CD8-positive, alpha-beta memory T cell (primary cell): ENCODE data around the gene SAPCD2. TPM values are rescaled to one million over a fixed set of nuclear protein-coding genes. Genes with fewer than 3 reads are reported as not detected.
A peak's percentile ranks its signal among the peaks of the same experiment; 100 is the strongest.

Experiments
- CTCF ChIA-PET: fragments of 350-600 bp; sonication (Branson Sonifier 250); formaldehyde crosslinking; loops from one replicate; lab custom pipeline; 2021; ENCODE audit warnings: antibody characterized with exemption; lab: Charles Lee
- POLR2A ChIA-PET: fragments of 350-600 bp; sonication (Branson Sonifier 250); formaldehyde crosslinking; loops from one replicate; lab custom pipeline; 2021; ENCODE audit warnings: antibody characterized with exemption; lab: Charles Lee
- DNase-seq, 5 donors: peaks; one replicate each; pipeline versions ENCODE4 v3.0.0 to v3.0.0-alpha.2; 2020 to 2022; ENCODE audit warnings: mixed read lengths in 1 of 5
- H3K27ac ChIP-seq: one replicate; pipeline ENCODE4 v1.7.0; 2013; ENCODE audit warnings: low read depth, mild to moderate bottlenecking, low read length, moderate library complexity
- H3K27me3 ChIP-seq: 2 replicates; pipeline ENCODE4 v1.7.0; 2013; ENCODE audit warnings: low read length, mild to moderate bottlenecking; ENCODE audit not compliant: insufficient read depth, poor library complexity, severe bottlenecking
- H3K36me3 ChIP-seq: 2 replicates; pipeline ENCODE4 v1.7.0; 2013; ENCODE audit warnings: mild to moderate bottlenecking, low read length, moderate library complexity; ENCODE audit not compliant: insufficient read depth
- H3K4me1 ChIP-seq: 2 replicates; pipeline ENCODE4 v1.7.0; 2013; ENCODE audit warnings: mild to moderate bottlenecking, low read length, moderate library complexity; ENCODE audit not compliant: insufficient read depth
- H3K4me3 ChIP-seq: 2 replicates; pipeline ENCODE4 v1.7.0; 2013; ENCODE audit warnings: mild to moderate bottlenecking, low read length
- H3K9me3 ChIP-seq: 2 replicates; pipeline ENCODE4 v1.7.0; 2013; ENCODE audit warnings: mild to moderate bottlenecking, low read length
- H3K27ac Mint-ChIP-seq, 8 donors: one replicate each; pipeline ENCODE4 v1.8.0; 2020 to 2021; ENCODE audit warnings: mixed read lengths in 8 of 8, mild to moderate bottlenecking in 6 of 8, inconsistent platforms in 3 of 8, moderate library complexity in 3 of 8
- H3K27me3 Mint-ChIP-seq, 2 donors: one replicate each; pipeline ENCODE4 v1.8.0; 2020 to 2021; ENCODE audit warnings: mixed read lengths in 2 of 2, mild to moderate bottlenecking in 1 of 2, moderate library complexity in 1 of 2
- H3K36me3 Mint-ChIP-seq, 3 donors: one replicate each; pipeline ENCODE4 v1.8.0; 2020 to 2021; ENCODE audit warnings: mixed read lengths in 3 of 3, inconsistent platforms in 1 of 3, mild to moderate bottlenecking in 1 of 3
- H3K4me1 Mint-ChIP-seq, 3 donors: one replicate each; pipeline ENCODE4 v1.8.0; 2020 to 2021; ENCODE audit warnings: mixed read lengths in 3 of 3, inconsistent platforms in 1 of 3, mild to moderate bottlenecking in 1 of 3
- H3K4me3 Mint-ChIP-seq, 7 donors: one replicate each; pipeline ENCODE4 v1.8.0; 2020 to 2021; ENCODE audit warnings: mixed read lengths in 7 of 7, mild to moderate bottlenecking in 6 of 7, moderate library complexity in 4 of 7, inconsistent platforms in 2 of 7
- H3K9me3 Mint-ChIP-seq, 5 donors: one replicate each; pipeline ENCODE4 v1.8.0; 2020 to 2022; ENCODE audit warnings: mixed read lengths in 5 of 5, mild to moderate bottlenecking in 3 of 5, moderate library complexity in 2 of 5, inconsistent platforms in 1 of 5
- polyA plus RNA-seq: library from polyadenylated mRNA; unstranded; fragments of 300-500 nt; fragmentation: Illumina TruSeq; gene quantifications from one replicate; pipeline ENCODE4 v1.2.3, GENCODE V29; 2021
- total RNA-seq, 2 experiments: library from RNA; stranded (reverse); gene quantifications; one replicate each; pipeline ENCODE4 v1.2.3, GENCODE V29; 2021

SAPCD2 gene
- total and polyA plus RNA-seq, 3 experiments from 2014 or later = 0.15 to 12.7 (median 11.5) TPM

DNA sequence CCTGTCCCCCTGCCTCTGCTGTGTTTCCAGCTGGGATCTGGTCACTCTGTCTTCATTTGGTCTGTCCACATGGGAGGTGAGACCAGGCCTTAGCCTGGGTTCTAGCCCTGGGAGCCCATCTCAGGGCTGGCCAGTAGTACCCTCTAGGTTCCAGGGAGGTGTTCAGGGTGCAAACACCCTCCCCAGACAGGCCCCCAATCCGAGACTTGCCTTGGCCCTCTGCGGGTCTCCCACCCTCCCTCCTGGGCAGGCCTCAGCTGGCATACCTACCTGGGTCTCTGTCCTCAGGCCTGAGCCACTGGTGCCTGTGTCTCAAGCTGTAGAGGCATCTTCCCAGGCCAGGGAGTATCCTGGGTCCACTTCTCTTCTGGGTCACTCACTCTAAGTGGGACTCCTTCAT lies 925 bp upstream of the SAPCD2 start:
- H3K4me3 ChIP-seq = peak overlapping the region; percentile 39
- Mint-ChIP-seq H3K27ac (peak overlapping the region in 4 of 8 donors; percentile 28 to 89 (median 75)), H3K4me3 (peak overlapping the region; percentile 66 to 88 (median 76)), H3K9me3 (no peaks in the 10 kb centered on the region), H3K4me1 (peaks cover 6 to 19% (median 12%) of the 10 kb centered on the region in 3 donors), H3K36me3 (no peaks in the 10 kb centered on the region), H3K27me3 (peaks cover 3 to 4% of the 10 kb centered on the region in 2 donors)
- no peaks in the 10 kb centered on the region for H3K27me3 ChIP-seq
- H3K36me3 ChIP-seq = no peaks in the 10 kb centered on the region
- peak overlapping the region; percentile 65 for H3K27ac ChIP-seq
- CTCF ChIA-PET = interaction anchor here (1.0 to 2.8 kb wide), 8 partner anchors 13 to 156 kb away, joined by 3 to 15 read pairs (median 6); partner anchors contain the start of genes MAN1B1 and RNF224
- peaks cover 14% of the 10 kb centered on the region for H3K4me1 ChIP-seq
- no peak for DNase-seq
- H3K9me3 ChIP-seq = no peaks in the 10 kb centered on the region
- POLR2A ChIA-PET = interaction anchor here (1.1 to 3.1 kb wide), 3 partner anchors 15 to 170 kb away, joined by 3 to 29 read pairs (median 4); partner anchors contain the start of genes MAN1B1 and TUBB4B

- peaks cover 14% of the 10 kb centered on the region for H3K4me1 ChIP-seq
- H3K36me3 Mint-ChIP-seq = no peaks in the 10 kb centered on the region
- ChIA-PET POLR2A (interaction anchor here (0.6 to 3.1 kb wide), 5 partner anchors 15 to 221 kb away, joined by 3 to 29 read pairs (median 4); partner anchors contain the start of genes MAN1B1 and TUBB4B), CTCF (interaction anchor here (0.7 to 8.6 kb wide), 10 partner anchors 8 to 57 kb away, joined by 3 to 87 read pairs (median 8); partner anchors contain the start of genes MAN1B1 and NPDC1)
- no peaks in the 10 kb centered on the region for H3K36me3 ChIP-seq
- peak overlapping the region in 6 of 8 donors; percentile 43 to 89 (median 75) for H3K27ac Mint-ChIP-seq
- H3K4me1 Mint-ChIP-seq = peaks cover 6 to 19% (median 12%) of the 10 kb centered on the region in 3 donors
- peak overlapping the region; percentile 66 to 88 (median 77) for H3K4me3 Mint-ChIP-seq
- no peaks in the 10 kb centered on the region for H3K27me3 ChIP-seq
- peak overlapping the region; percentile 65 for H3K27ac ChIP-seq
- peak overlapping the region; percentile 39 for H3K4me3 ChIP-seq
- H3K27me3 Mint-ChIP-seq = peaks cover 3 to 4% of the 10 kb centered on the region in 2 donors
- DNase-seq = no peak
- no peaks in the 10 kb centered on the region for H3K9me3 Mint-ChIP-seq
- no peaks in the 10 kb centered on the region for H3K9me3 ChIP-seq
Observed at GRCh38 chr9:137070906-137071275, 534 bp upstream of the SAPCD2 start.

DNA sequence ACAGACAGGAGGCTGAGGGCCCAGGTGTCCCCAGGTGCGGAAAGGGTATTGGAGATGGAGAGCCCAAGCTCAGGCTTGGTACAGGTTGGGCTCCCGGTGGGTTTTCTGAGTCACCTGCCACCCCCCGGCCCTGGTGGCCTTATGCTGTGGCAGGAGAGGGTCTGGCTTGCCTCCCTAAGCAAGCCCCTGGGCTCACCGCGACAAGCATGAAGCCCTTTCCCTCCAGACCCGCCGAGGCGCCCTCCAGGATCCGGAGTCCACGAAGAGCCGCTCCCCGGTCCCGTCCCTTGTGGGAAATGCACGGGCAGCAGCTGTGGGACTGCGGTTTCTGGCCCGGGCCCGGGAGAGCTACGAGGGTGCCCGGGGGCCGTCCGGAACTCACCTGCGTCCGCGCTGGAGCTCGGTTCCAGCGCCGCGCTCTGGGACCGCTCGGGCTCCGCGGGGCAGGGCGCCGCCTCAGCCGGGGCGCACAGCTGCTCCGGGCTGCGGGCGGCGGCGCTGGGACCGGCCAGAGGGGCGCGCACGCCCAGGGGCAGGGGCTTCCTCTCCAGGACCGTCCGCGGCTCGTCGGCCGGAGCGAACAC lies 757 bp downstream of the SAPCD2 start:
- CTCF ChIA-PET = interaction anchor here (1.1 to 8.6 kb wide), 11 partner anchors 9 to 281 kb away, joined by 3 to 87 read pairs (median 10); partner anchors contain the start of genes MAN1B1 and NPDC1
- H3K4me3 ChIP-seq = no peak overlapping the region
- H3K9me3 ChIP-seq = no peaks in the 10 kb centered on the region
- H3K4me1 Mint-ChIP-seq = peaks cover 6 to 19% (median 12%) of the 10 kb centered on the region in 3 donors
- H3K4me3 Mint-ChIP-seq = peak overlapping the region in 3 of 7 donors; percentile 23 to 53 (median 39)
- no peaks in the 10 kb centered on the region for H3K27me3 ChIP-seq
- peaks cover 14% of the 10 kb centered on the region for H3K4me1 ChIP-seq
- POLR2A ChIA-PET = interaction anchor here (0.6 to 3.1 kb wide), 8 partner anchors 16 to 262 kb away, joined by 3 to 29 read pairs (median 4); partner anchors contain the start of genes MAN1B1, RABL6 and TUBB4B
- H3K36me3 Mint-ChIP-seq = no peaks in the 10 kb centered on the region
- no peak overlapping the region for H3K27ac Mint-ChIP-seq
- peaks cover 3 to 4% of the 10 kb centered on the region in 2 donors for H3K27me3 Mint-ChIP-seq
- no peaks in the 10 kb centered on the region for H3K36me3 ChIP-seq
- no peak for DNase-seq
- no peaks in the 10 kb centered on the region for H3K9me3 Mint-ChIP-seq
- no peak overlapping the region for H3K27ac ChIP-seq

GRCh38 chr9:137068539-137069507 lies 1.5 kb downstream of the SAPCD2 start:
- H3K27ac Mint-ChIP-seq = no peak overlapping the region
- POLR2A ChIA-PET = interaction anchor here (1.0 to 3.1 kb wide), 2 partner anchors 17 to 18 kb away, joined by 3 to 29 read pairs; partner anchors contain the start of gene MAN1B1

DNA sequence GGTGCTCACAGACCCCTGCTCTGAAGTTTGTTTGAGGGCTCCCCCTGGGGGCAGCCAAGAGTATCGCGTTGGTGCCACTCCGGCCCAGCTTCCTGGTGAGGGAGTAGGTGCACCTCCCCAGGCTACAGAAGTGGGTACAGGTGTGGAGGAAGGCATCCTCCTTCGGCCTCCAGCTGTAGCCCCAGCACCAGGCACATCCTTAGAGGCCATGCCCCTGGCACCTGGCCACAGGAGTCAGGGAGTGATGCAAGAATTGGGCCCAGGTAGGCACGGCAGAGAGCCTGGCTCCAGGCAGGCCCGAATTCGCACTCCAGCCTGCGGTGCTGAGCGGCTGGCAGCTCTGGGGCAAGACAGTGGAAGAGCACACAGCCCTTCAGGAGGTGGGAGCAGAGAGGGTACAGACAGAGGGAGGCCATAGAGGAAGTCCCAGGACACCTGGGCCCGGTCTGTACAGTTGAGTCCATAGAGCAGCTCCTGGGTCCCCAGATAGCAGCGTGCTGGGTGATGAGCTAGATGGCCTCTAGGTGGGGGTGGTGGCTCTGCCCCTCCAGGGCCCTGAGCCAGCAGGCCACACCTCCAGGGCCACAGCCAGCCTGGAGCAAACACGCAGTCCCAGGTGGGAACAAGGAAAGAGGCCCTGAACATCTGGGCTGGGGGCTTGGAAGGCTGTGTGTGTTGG lies 2.4 kb downstream of the SAPCD2 start:
- H3K27me3 Mint-ChIP-seq = peaks cover 3 to 4% of the 10 kb centered on the region in 2 donors
- no peaks in the 10 kb centered on the region for H3K9me3 Mint-ChIP-seq
- no peaks in the 10 kb centered on the region for H3K36me3 Mint-ChIP-seq
- H3K27ac Mint-ChIP-seq = peak overlapping the region in 5 of 8 donors; percentile 45 to 68 (median 51)
- Histone ChIP-seq H3K4me3 (no peak overlapping the region), H3K9me3 (no peaks in the 10 kb centered on the region), H3K27me3 (no peaks in the 10 kb centered on the region), H3K36me3 (no peaks in the 10 kb centered on the region), H3K4me1 (peaks cover 14% of the 10 kb centered on the region), H3K27ac (no peak overlapping the region)
- peak overlapping the region; percentile 5 to 78 (median 57) for H3K4me3 Mint-ChIP-seq
- POLR2A ChIA-PET = interaction anchor here (0.7 to 1.3 kb wide), 3 partner anchors 19 to 278 kb away, joined by 3 read pairs; partner anchors contain the start of gene MAN1B1
- peak; percentile 77 to 89 (median 85) for DNase-seq
- H3K4me1 Mint-ChIP-seq = peaks cover 6 to 22% (median 14%) of the 10 kb centered on the region in 3 donors
- CTCF ChIA-PET = interaction anchor here (0.6 to 8.6 kb wide), 30 partner anchors 9 to 354 kb away, joined by 3 to 87 read pairs (median 4); partner anchors contain the start of genes ABCA2, CLIC3, FUT7 and MAN1B1

More at GRCh38 chr9:137068539-137069507, 1.5 kb downstream of the SAPCD2 start:
- DNase-seq = no peak
- no peaks in the 10 kb centered on the region for H3K36me3 Mint-ChIP-seq
- H3K9me3 Mint-ChIP-seq = no peaks in the 10 kb centered on the region
- Histone ChIP-seq H3K27ac (no peak overlapping the region), H3K27me3 (no peaks in the 10 kb centered on the region), H3K4me3 (no peak overlapping the region), H3K4me1 (peaks cover 14% of the 10 kb centered on the region), H3K9me3 (no peaks in the 10 kb centered on the region), H3K36me3 (no peaks in the 10 kb centered on the region)
- H3K4me3 Mint-ChIP-seq = peak overlapping the region in 3 of 7 donors; percentile 23 to 53 (median 39)
- CTCF ChIA-PET = interaction anchor here (0.7 to 8.6 kb wide), 19 partner anchors 8 to 291 kb away, joined by 3 to 87 read pairs (median 9); partner anchors contain the start of genes ABCA2, CLIC3, FUT7 and MAN1B1
- peaks cover 3 to 4% of the 10 kb centered on the region in 2 donors for H3K27me3 Mint-ChIP-seq
- peaks cover 6 to 22% (median 14%) of the 10 kb centered on the region in 3 donors for H3K4me1 Mint-ChIP-seq

GRCh38 chr9:137066096-137066861 lies 4.1 kb downstream of the SAPCD2 start:
- no peak for DNase-seq
- H3K27ac ChIP-seq = no peak overlapping the region
- H3K4me3 ChIP-seq = no peak overlapping the region
- H3K27ac Mint-ChIP-seq = no peak overlapping the region
- CTCF ChIA-PET = interaction anchor here (1.0 to 8.6 kb wide), 13 partner anchors 14 to 279 kb away, joined by 3 to 87 read pairs (median 10); partner anchors contain the start of genes ABCA2, FUT7, MAN1B1 and NPDC1
- POLR2A ChIA-PET = no interaction called here
- peaks cover 6 to 21% (median 14%) of the 10 kb centered on the region in 3 donors for H3K4me1 Mint-ChIP-seq
- H3K27me3 Mint-ChIP-seq = peaks cover 3 to 4% of the 10 kb centered on the region in 2 donors
- H3K4me3 Mint-ChIP-seq = no peak overlapping the region
- H3K36me3 Mint-ChIP-seq = no peaks in the 10 kb centered on the region
- no peaks in the 10 kb centered on the region for H3K36me3 ChIP-seq
- H3K9me3 ChIP-seq = no peaks in the 10 kb centered on the region
- H3K27me3 ChIP-seq = no peaks in the 10 kb centered on the region
- no peaks in the 10 kb centered on the region for H3K9me3 Mint-ChIP-seq
- H3K4me1 ChIP-seq = peaks cover 14% of the 10 kb centered on the region
